Measurements from ENCODE around the gene SRSF4. TPM values are rescaled to one million over a fixed set of nuclear protein-coding genes. Genes with fewer than 3 reads are reported as not detected.

The SRSF4 gene
- total and polyA plus RNA-seq, 2 of the 8 experiments (the other 6 are each of a cell fraction or from before 2014, with no cell fraction given): 34.9 to 86.5 TPM

DNA sequence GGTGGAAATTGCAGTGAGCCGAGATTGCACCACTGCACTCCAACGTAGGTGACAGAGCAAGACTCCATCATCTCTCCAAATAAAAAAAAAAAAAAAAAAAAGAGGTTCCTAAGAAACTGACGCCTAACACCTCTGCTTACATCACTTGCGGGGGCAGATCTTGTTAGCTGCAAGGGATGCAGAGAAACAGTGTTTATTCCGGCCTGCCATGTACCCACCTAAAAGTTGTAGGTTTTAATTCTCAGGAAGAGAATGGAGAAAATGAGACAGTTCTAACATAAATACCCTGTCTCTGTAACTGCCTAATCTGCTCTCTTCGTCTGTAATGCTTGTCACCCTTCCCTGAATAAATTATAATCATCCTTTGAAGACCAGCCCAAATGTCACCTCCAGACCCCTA is 9.0 kb upstream of the SRSF4 start (continued):
- TF ChIP-seq, protein P1, sequence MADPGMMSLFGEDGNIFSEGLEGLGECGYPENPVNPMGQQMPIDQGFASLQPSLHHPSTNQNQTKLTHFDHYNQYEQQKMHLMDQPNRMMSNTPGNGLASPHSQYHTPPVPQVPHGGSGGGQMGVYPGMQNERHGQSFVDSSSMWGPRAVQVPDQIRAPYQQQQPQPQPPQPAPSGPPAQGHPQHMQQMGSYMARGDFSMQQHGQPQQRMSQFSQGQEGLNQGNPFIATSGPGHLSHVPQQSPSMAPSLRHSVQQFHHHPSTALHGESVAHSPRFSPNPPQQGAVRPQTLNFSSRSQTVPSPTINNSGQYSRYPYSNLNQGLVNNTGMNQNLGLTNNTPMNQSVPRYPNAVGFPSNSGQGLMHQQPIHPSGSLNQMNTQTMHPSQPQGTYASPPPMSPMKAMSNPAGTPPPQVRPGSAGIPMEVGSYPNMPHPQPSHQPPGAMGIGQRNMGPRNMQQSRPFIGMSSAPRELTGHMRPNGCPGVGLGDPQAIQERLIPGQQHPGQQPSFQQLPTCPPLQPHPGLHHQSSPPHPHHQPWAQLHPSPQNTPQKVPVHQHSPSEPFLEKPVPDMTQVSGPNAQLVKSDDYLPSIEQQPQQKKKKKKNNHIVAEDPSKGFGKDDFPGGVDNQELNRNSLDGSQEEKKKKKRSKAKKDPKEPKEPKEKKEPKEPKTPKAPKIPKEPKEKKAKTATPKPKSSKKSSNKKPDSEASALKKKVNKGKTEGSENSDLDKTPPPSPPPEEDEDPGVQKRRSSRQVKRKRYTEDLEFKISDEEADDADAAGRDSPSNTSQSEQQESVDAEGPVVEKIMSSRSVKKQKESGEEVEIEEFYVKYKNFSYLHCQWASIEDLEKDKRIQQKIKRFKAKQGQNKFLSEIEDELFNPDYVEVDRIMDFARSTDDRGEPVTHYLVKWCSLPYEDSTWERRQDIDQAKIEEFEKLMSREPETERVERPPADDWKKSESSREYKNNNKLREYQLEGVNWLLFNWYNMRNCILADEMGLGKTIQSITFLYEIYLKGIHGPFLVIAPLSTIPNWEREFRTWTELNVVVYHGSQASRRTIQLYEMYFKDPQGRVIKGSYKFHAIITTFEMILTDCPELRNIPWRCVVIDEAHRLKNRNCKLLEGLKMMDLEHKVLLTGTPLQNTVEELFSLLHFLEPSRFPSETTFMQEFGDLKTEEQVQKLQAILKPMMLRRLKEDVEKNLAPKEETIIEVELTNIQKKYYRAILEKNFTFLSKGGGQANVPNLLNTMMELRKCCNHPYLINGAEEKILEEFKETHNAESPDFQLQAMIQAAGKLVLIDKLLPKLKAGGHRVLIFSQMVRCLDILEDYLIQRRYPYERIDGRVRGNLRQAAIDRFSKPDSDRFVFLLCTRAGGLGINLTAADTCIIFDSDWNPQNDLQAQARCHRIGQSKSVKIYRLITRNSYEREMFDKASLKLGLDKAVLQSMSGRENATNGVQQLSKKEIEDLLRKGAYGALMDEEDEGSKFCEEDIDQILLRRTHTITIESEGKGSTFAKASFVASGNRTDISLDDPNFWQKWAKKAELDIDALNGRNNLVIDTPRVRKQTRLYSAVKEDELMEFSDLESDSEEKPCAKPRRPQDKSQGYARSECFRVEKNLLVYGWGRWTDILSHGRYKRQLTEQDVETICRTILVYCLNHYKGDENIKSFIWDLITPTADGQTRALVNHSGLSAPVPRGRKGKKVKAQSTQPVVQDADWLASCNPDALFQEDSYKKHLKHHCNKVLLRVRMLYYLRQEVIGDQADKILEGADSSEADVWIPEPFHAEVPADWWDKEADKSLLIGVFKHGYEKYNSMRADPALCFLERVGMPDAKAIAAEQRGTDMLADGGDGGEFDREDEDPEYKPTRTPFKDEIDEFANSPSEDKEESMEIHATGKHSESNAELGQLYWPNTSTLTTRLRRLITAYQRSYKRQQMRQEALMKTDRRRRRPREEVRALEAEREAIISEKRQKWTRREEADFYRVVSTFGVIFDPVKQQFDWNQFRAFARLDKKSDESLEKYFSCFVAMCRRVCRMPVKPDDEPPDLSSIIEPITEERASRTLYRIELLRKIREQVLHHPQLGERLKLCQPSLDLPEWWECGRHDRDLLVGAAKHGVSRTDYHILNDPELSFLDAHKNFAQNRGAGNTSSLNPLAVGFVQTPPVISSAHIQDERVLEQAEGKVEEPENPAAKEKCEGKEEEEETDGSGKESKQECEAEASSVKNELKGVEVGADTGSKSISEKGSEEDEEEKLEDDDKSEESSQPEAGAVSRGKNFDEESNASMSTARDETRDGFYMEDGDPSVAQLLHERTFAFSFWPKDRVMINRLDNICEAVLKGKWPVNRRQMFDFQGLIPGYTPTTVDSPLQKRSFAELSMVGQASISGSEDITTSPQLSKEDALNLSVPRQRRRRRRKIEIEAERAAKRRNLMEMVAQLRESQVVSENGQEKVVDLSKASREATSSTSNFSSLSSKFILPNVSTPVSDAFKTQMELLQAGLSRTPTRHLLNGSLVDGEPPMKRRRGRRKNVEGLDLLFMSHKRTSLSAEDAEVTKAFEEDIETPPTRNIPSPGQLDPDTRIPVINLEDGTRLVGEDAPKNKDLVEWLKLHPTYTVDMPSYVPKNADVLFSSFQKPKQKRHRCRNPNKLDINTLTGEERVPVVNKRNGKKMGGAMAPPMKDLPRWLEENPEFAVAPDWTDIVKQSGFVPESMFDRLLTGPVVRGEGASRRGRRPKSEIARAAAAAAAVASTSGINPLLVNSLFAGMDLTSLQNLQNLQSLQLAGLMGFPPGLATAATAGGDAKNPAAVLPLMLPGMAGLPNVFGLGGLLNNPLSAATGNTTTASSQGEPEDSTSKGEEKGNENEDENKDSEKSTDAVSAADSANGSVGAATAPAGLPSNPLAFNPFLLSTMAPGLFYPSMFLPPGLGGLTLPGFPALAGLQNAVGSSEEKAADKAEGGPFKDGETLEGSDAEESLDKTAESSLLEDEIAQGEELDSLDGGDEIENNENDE (IDR thresholded peaks at IDR 0.05; ENCODE audit: insufficient replicate concordance, low read length): no peak
- TF ChIP-seq EGR1 (IDR thresholded peaks at IDR 0.05; ENCODE audit: borderline replicate concordance, low read depth, low read length) (no peak), GTF2F1 (IDR thresholded peaks at IDR 0.05; ENCODE audit: borderline replicate concordance, low read depth, low read length) (no peak), TBP (IDR thresholded peaks at IDR 0.05; ENCODE audit: low read depth, low read length) (no peak), GABPA (IDR thresholded peaks at IDR 0.05; ENCODE audit: borderline replicate concordance, insufficient read depth, low read length) (no peak)

Measured in H1 (cell line).